Chondrocyte (in vitro differentiated cells): Measurements from ENCODE around the gene SPOCK2. TPM values are rescaled to one million over a fixed set of nuclear protein-coding genes. Genes with fewer than 3 reads are reported as not detected.
"Not testable (repeated sequence)": the region's sequence is repeated elsewhere in the genome, so short reads cannot be mapped to it uniquely, and the experiment has no call there.

Source experiments
- DNase-seq: peaks from one replicate; pipeline ENCODE4 v3.0.0; 2021; ENCODE audit warnings: mixed read lengths, low spot score
- H3K27ac Mint-ChIP-seq: one replicate; pipeline ENCODE4 v1.8.0; 2021; ENCODE audit warnings: mild to moderate bottlenecking, moderate library complexity, mixed read lengths; ENCODE audit not compliant: unreplicated experiment
- H3K27me3 Mint-ChIP-seq: 2 replicates; pipeline ENCODE4 v1.8.0; 2021; ENCODE audit warnings: low read depth, mixed read lengths
- H3K36me3 Mint-ChIP-seq: 2 replicates; pipeline ENCODE4 v1.8.0; 2021; ENCODE audit warnings: low read depth, mixed read lengths
- H3K4me1 Mint-ChIP-seq: 2 replicates; pipeline ENCODE4 v1.8.0; 2021; ENCODE audit warnings: low read depth, mild to moderate bottlenecking, mixed read lengths
- H3K4me3 Mint-ChIP-seq: one replicate; pipeline ENCODE4 v1.8.0; 2021; ENCODE audit warnings: mild to moderate bottlenecking, moderate library complexity, mixed read lengths; ENCODE audit not compliant: unreplicated experiment
- H3K9me3 Mint-ChIP-seq: 2 replicates; pipeline ENCODE4 v1.8.0; 2021; ENCODE audit warnings: low read depth, mixed read lengths
- total RNA-seq: library from RNA; stranded (reverse); gene quantifications from 3 replicates; pipeline ENCODE4 v1.2.1, GENCODE V29; 2021
- TF ChIP-seq, protein P1 (sequence below): fragments of 200-600 bp; sonication (generic); IDR thresholded peaks from 2 replicates; pipeline ENCODE4 v1.5.0; 2021; ENCODE audit warnings: antibody characterized with exemption, mild to moderate bottlenecking, moderate library complexity

The SPOCK2 gene
- total RNA-seq, 1 donor from 2014 or later = 0.32 TPM

DNA sequence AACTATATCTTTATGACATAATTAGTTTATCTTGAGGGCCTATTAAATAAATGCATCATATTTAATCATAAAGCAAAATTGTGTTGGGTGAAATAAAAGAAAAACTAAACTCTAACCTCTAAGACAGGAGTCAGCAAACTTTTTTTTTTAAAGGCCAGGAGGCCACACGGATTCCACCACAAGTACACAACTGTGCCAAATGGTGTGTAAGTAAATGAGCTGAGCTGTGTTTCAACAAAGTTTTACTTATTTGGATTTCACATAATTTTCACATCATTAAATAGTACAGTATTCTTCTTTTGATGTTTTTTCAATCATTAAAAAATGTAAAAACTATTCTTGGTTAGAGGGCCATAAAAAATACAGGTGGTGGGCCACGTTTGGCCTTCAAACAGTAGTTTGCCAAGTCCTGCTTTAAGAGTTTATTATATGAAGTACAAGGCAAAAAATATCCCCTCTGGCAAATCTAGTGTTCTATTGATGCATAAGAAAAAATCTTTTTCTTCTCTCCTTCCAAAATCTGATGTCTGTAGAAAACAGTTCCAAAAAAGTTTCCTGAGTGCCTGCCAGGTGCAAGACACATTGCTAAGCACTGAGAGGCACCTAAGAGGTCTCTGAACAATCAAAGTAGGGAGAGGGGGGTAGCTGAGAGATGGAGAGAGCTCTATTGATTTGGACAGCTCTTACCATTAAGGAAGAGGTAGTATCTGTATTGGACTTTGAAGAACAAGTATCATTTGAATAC lies 26.5 kb upstream of the SPOCK2 start:
- no peak for DNase-seq
- TF ChIP-seq, protein P1, sequence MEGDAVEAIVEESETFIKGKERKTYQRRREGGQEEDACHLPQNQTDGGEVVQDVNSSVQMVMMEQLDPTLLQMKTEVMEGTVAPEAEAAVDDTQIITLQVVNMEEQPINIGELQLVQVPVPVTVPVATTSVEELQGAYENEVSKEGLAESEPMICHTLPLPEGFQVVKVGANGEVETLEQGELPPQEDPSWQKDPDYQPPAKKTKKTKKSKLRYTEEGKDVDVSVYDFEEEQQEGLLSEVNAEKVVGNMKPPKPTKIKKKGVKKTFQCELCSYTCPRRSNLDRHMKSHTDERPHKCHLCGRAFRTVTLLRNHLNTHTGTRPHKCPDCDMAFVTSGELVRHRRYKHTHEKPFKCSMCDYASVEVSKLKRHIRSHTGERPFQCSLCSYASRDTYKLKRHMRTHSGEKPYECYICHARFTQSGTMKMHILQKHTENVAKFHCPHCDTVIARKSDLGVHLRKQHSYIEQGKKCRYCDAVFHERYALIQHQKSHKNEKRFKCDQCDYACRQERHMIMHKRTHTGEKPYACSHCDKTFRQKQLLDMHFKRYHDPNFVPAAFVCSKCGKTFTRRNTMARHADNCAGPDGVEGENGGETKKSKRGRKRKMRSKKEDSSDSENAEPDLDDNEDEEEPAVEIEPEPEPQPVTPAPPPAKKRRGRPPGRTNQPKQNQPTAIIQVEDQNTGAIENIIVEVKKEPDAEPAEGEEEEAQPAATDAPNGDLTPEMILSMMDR = no peak
- Mint-ChIP-seq H3K4me1 (no peaks in the 10 kb centered on the region), H3K36me3 (peaks cover 19% of the 10 kb centered on the region), H3K9me3 (peaks cover 8% of the 10 kb centered on the region), H3K27me3 (no peaks in the 10 kb centered on the region), H3K27ac (no peak overlapping the region), H3K4me3 (no peak overlapping the region)

GRCh38 chr10:72110673-72111401 lies 22.5 kb upstream of the SPOCK2 start:
- Mint-ChIP-seq H3K36me3 (peaks cover 18% of the 10 kb centered on the region), H3K27ac (no peak overlapping the region), H3K4me1 (peaks cover 10% of the 10 kb centered on the region), H3K27me3 (no peaks in the 10 kb centered on the region), H3K9me3 (no peaks in the 10 kb centered on the region), H3K4me3 (no peak overlapping the region)
- TF ChIP-seq, protein P1 = no peak
- no peak for DNase-seq

GRCh38 chr10:72109636-72110157 lies 21.3 kb upstream of the SPOCK2 start:
- H3K4me3 Mint-ChIP-seq = no peak overlapping the region
- peaks cover 15% of the 10 kb centered on the region for H3K36me3 Mint-ChIP-seq
- no peak for DNase-seq
- H3K27ac Mint-ChIP-seq = no peak overlapping the region
- peaks cover 11% of the 10 kb centered on the region for H3K4me1 Mint-ChIP-seq
- H3K27me3 Mint-ChIP-seq = no peaks in the 10 kb centered on the region
- TF ChIP-seq, protein P1 = no peak
- H3K9me3 Mint-ChIP-seq = no peaks in the 10 kb centered on the region

- H3K36me3 Mint-ChIP-seq = peaks cover 15% of the 10 kb centered on the region
- no peaks in the 10 kb centered on the region for H3K9me3 Mint-ChIP-seq
- TF ChIP-seq, protein P1 = no peak
- peaks cover 14% of the 10 kb centered on the region for H3K4me1 Mint-ChIP-seq
- H3K4me3 Mint-ChIP-seq = no peak overlapping the region
- no peaks in the 10 kb centered on the region for H3K27me3 Mint-ChIP-seq
- H3K27ac Mint-ChIP-seq = no peak overlapping the region
- DNase-seq = no peak
Measured at GRCh38 chr10:72108830-72109635, 20.7 kb upstream of the SPOCK2 start.

- peaks cover 14% of the 10 kb centered on the region for H3K4me1 Mint-ChIP-seq
Measured at GRCh38 chr10:72108004-72108370, 19.6 kb upstream of the SPOCK2 start.

More at GRCh38 chr10:72108004-72108370, 19.6 kb upstream of the SPOCK2 start:
- not testable (repeated sequence) for H3K27ac Mint-ChIP-seq, DNase-seq, H3K4me3 Mint-ChIP-seq, H3K27me3 Mint-ChIP-seq, H3K9me3 Mint-ChIP-seq
- peaks cover 17% of the 10 kb centered on the region for H3K36me3 Mint-ChIP-seq
